ENCODE measurements around the gene HSPA12A.

Gene HSPA12A

DNA sequence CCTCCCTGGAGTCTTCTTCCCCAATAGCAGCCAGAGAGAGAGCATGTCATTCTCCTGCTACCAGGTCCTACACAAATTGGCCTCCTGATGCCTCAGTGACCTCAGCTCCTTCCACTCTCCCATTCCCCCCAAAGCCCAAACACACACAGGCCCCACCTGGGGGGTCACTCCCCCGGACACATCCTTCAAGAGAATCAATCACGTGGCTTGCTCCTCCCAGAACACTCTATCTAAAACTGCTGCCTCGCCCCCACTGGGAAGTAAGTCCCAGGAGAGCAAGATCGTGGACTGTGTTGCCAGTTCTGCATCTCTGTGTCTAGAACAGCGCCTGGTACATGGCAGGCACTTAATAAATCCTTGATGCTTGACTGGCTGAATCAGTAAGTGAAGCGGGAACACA is 2.5 kb upstream of the HSPA12A start:
- Histone ChIP-seq H2AFZ (ENCODE audit: low read length) (no peak overlapping the region), H3K9me2 (replicated peaks; ENCODE audit: insufficient read depth, low read length) (no peaks in the 10 kb centered on the region), H3K27me3 (replicated peaks; ENCODE audit: insufficient read depth, low read length) (peaks cover 6% of the 10 kb centered on the region; the same call in 1 of the 2 replicates), H3K4me3 (ENCODE audit: low read length) (no peak overlapping the region), H3K4me2 (ENCODE audit: low read depth, low read length) (no peak overlapping the region), H3K79me2 (ENCODE audit: low read length) (no peaks in the 10 kb centered on the region), H3K9me3 (replicated peaks; ENCODE audit: insufficient read depth, low read length) (no peaks in the 10 kb centered on the region), H3F3A (ENCODE audit: insufficient read depth, low read length) (no peaks in the 10 kb centered on the region), H3K36me3 (replicated peaks; ENCODE audit: insufficient read depth, low read length) (no peaks in the 10 kb centered on the region), H4K20me1 (ENCODE audit: insufficient read depth, low read length) (no peaks in the 10 kb centered on the region), H3K9ac (ENCODE audit: low read length) (no peak overlapping the region), H3K27ac (ENCODE audit: low read length) (no peak overlapping the region), H3K4me1 (ENCODE audit: low read length) (peaks cover 3% of the 10 kb centered on the region; the same call in 1 of the 2 replicates)
- no peak for DNase-seq
- TF ChIP-seq CTCF (IDR thresholded peaks at IDR 0.05; ENCODE audit: low read length) (no peak), EZH2 (optimal IDR thresholded peaks at IDR 0.05; ENCODE audit: low read depth, low read length) (no peak), EZH2phosphoT487 (IDR thresholded peaks at IDR 0.05; ENCODE audit: low read length) (no peak)

- no peaks in the 10 kb centered on the region for H3K9me2 ChIP-seq (replicated peaks; ENCODE audit: insufficient read depth, low read length)
- TF ChIP-seq EZH2 (optimal IDR thresholded peaks at IDR 0.05; ENCODE audit: low read depth, low read length) (no peak), CTCF (IDR thresholded peaks at IDR 0.05; ENCODE audit: low read length) (no peak), EZH2phosphoT487 (IDR thresholded peaks at IDR 0.05; ENCODE audit: low read length) (no peak)
- no peaks in the 10 kb centered on the region for H3K9me3 ChIP-seq (replicated peaks; ENCODE audit: insufficient read depth, low read length)
- no peaks in the 10 kb centered on the region for H3K36me3 ChIP-seq (replicated peaks; ENCODE audit: insufficient read depth, low read length)
- no peak overlapping the region for H3K27ac ChIP-seq (ENCODE audit: low read length)
- H3K4me2 ChIP-seq (ENCODE audit: low read depth, low read length), result no peak overlapping the region
- H2AFZ ChIP-seq (ENCODE audit: low read length), result no peak overlapping the region
- H4K20me1 ChIP-seq (ENCODE audit: insufficient read depth, low read length), result no peaks in the 10 kb centered on the region
- H3F3A ChIP-seq (ENCODE audit: insufficient read depth, low read length), result no peaks in the 10 kb centered on the region
- H3K4me1 ChIP-seq (ENCODE audit: low read length), result peaks cover 3% of the 10 kb centered on the region; the same call in 1 of the 2 replicates
- no peak overlapping the region for H3K4me3 ChIP-seq (ENCODE audit: low read length)
- H3K27me3 ChIP-seq (replicated peaks; ENCODE audit: insufficient read depth, low read length), result peaks cover 6% of the 10 kb centered on the region; the same call in 1 of the 2 replicates
- DNase-seq, result no peak
- H3K79me2 ChIP-seq (ENCODE audit: low read length), result no peaks in the 10 kb centered on the region
- no peak overlapping the region for H3K9ac ChIP-seq (ENCODE audit: low read length)
Measured at GRCh38 chr10:116744163-116744753, 1.9 kb upstream of the HSPA12A start.

DNA sequence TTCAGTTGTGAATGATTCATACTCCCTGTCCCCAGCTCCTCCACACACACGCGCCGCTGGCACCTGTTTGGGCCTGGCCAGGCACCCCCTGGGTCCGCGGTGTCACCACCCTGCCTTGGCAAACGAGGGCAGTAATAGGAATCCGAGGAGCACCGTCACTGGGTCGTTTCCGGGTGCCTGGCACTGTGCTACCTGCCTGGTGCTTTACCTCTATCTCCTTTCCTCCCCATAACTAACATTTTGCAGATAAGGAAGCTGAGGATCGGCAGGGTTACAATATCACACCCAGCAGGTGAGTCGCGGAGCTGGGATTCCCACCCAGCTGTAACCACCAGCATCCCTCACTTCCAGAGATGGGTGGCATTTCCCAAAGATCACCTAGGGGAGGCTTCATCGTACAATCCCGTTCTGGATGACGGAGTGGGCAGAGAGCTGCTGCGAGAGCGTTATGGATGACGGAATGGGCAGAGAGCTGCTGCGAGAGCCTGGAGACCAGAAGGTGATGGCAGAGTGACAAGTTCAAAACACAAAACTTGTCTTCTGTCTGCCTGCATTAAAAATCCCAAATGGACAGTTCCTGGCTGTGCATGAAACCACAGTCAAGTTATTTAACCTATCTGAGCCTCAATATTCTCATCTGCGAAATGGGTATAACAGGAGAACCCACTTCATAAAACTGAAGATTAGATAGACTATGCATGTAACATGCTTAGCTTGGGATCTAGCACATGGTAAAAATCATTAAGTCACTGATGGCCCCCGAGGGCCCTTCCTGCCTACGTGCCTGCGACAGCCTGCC is 1.1 kb upstream of the HSPA12A start:
- no peak for TF ChIP-seq EZH2 (optimal IDR thresholded peaks at IDR 0.05; ENCODE audit: low read depth, low read length)
- TF ChIP-seq CTCF (IDR thresholded peaks at IDR 0.05; ENCODE audit: low read length), result no peak
- TF ChIP-seq EZH2phosphoT487 (IDR thresholded peaks at IDR 0.05; ENCODE audit: low read length), result no peak
- H3K27ac ChIP-seq (ENCODE audit: low read length), result no peak overlapping the region
- no peaks in the 10 kb centered on the region for H3K9me3 ChIP-seq (replicated peaks; ENCODE audit: insufficient read depth, low read length)
- H2AFZ ChIP-seq (ENCODE audit: low read length), result peak overlapping the region; percentile 90
- H3K4me3 ChIP-seq (ENCODE audit: low read length), result peak overlapping the region; percentile 67
- no peak for DNase-seq
- no peaks in the 10 kb centered on the region for H3F3A ChIP-seq (ENCODE audit: insufficient read depth, low read length)
- no peaks in the 10 kb centered on the region for H4K20me1 ChIP-seq (ENCODE audit: insufficient read depth, low read length)
- peaks cover 3% of the 10 kb centered on the region; the same call in 1 of the 2 replicates for H3K4me1 ChIP-seq (ENCODE audit: low read length)
- peaks cover 6% of the 10 kb centered on the region; the same call in 1 of the 2 replicates for H3K27me3 ChIP-seq (replicated peaks; ENCODE audit: insufficient read depth, low read length)
- no peaks in the 10 kb centered on the region for H3K9me2 ChIP-seq (replicated peaks; ENCODE audit: insufficient read depth, low read length)
- peak overlapping the region; percentile 92 for H3K4me2 ChIP-seq (ENCODE audit: low read depth, low read length)
- no peaks in the 10 kb centered on the region for H3K36me3 ChIP-seq (replicated peaks; ENCODE audit: insufficient read depth, low read length)
- H3K79me2 ChIP-seq (ENCODE audit: low read length), result no peaks in the 10 kb centered on the region
- peak overlapping the region; percentile 59; the same call in 1 of the 2 replicates for H3K9ac ChIP-seq (ENCODE audit: low read length)

Data from MM.1S (cell line).